Gastrocnemius medialis (tissue), 4 donors: Measurements from ENCODE around the gene SH3GL1.

ENCODE experiments used
- CTCF ChIP-seq, 5 experiments: fragments of 450-650 bp in 3 of 5; fragments of 200-600 bp in 2 of 5; sonication (generic) in 2 of 5; IDR thresholded peaks in 4 of 5; conservative IDR thresholded peaks in 1 of 5; 1 replicate in 4 of 5; 2 replicates in 1 of 5; pipeline ENCODE4 v1.5.1; 2016 to 2019; ENCODE audit warnings: antibody characterized with exemption in 5 of 5, mild to moderate bottlenecking in 3 of 5, moderate library complexity in 3 of 5
- POLR2A ChIP-seq, 2 donors: fragments of 450-650 bp; IDR thresholded peaks; one replicate each; pipeline ENCODE4 v1.6.1; 2017; ENCODE audit warnings: antibody characterized with exemption in 2 of 2, mild to moderate bottlenecking in 2 of 2, moderate library complexity in 2 of 2

- TF ChIP-seq CTCF (IDR thresholded peaks at IDR 0.05 in 4 of 5, conservative IDR thresholded peaks at IDR 0.05 in 1 of 5) (no peak), POLR2A (IDR thresholded peaks at IDR 0.05) (no peak)
These were observed 45.8 kb upstream of the SH3GL1 start for GRCh38 chr19:4445963-4446703.
